Mucosa of rectum (tissue), 2 donors: ENCODE data around the gene GVQW3.
"Not testable (repeated sequence)": the region's sequence is repeated elsewhere in the genome, so short reads cannot be mapped to it uniquely, and the experiment has no call there.

Experiments used
- H3K27ac ChIP-seq, 2 donors: one replicate each; pipeline ENCODE4 v1.7.0; 2013; ENCODE audit warnings: inconsistent platforms in 2 of 2, low read depth in 2 of 2, low read length in 2 of 2
- H3K27me3 ChIP-seq, 2 donors: one replicate each; pipeline ENCODE4 v1.7.0; 2013; ENCODE audit warnings: low read length in 2 of 2; ENCODE audit not compliant: control insufficient read depth in 2 of 2, insufficient read depth in 2 of 2
- H3K36me3 ChIP-seq, 2 donors: one replicate each; pipeline ENCODE4 v1.7.0; 2013; ENCODE audit warnings: low read length in 2 of 2; ENCODE audit not compliant: control insufficient read depth in 2 of 2, insufficient read depth in 2 of 2
- H3K4me1 ChIP-seq, 2 donors: one replicate each; pipeline ENCODE4 v1.7.0; 2013; ENCODE audit warnings: low read length in 2 of 2, mild to moderate bottlenecking in 1 of 2; ENCODE audit not compliant: control insufficient read depth in 2 of 2, insufficient read depth in 2 of 2
- H3K4me3 ChIP-seq, 2 donors: one replicate each; pipeline ENCODE4 v1.7.0; 2013; ENCODE audit warnings: low read length in 2 of 2
- H3K9ac ChIP-seq, 2 donors: one replicate each; pipeline ENCODE4 v1.7.0; 2013; ENCODE audit warnings: low read length in 2 of 2, low read depth in 1 of 2, mild to moderate bottlenecking in 1 of 2
- H3K9me3 ChIP-seq, 2 donors: one replicate each; pipeline ENCODE4 v1.7.0; 2013; ENCODE audit warnings: low read length in 2 of 2; ENCODE audit not compliant: control insufficient read depth in 2 of 2
- donor health status: healthy.
- donor health status: Normal muscosa, but diverticular disease.

GVQW3 gene

DNA sequence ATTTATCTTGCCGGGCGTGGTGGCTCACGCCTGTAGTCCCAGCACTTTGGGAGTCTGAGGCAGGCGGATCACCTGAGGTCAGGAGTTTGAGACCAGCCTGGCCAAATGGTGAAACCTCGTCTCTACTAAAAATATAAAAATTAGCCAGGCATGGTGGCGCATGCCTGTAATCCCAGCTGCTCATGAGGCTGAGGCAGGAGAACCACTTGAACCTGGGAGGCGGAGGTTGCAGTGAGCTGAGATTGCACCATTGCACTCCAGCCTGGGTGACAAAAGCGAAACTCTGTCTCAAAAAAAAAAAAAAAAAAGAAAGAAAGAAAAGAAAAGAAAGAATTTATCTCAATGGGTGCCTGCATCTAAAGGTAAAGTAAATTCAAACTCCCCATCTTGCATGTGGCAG lies 20.4 kb downstream of the GVQW3 start:
- not testable (repeated sequence) for H3K4me3 ChIP-seq, H3K27ac ChIP-seq, H3K4me1 ChIP-seq, H3K36me3 ChIP-seq, H3K9ac ChIP-seq, H3K9me3 ChIP-seq, H3K27me3 ChIP-seq

DNA sequence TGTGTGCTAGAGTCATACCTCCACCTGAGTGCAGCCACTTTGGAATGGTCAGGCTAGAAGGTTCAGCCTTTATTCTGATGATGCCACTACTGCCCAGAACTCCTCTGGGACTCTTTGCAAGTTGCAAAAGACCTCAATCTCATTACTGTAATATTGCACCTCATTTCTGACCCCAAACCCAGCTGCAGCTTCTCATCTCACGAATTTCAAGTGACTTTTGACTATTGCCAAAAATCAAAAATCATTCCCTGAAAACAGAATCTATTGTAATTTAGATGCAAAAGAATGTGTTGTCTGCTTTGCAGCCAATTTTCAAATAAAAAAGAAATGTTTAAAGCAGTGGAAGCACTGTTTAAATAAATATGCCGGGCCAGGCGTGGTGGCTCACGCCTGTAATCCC lies 25.2 kb downstream of the GVQW3 start:
- no peaks in the 10 kb centered on the region for H3K36me3 ChIP-seq
- H3K9me3 ChIP-seq = no peaks in the 10 kb centered on the region
- H3K9ac ChIP-seq = no peak overlapping the region
- H3K27me3 ChIP-seq = no peaks in the 10 kb centered on the region
- no peak overlapping the region for H3K27ac ChIP-seq
- no peak overlapping the region for H3K4me3 ChIP-seq
- no peaks in the 10 kb centered on the region for H3K4me1 ChIP-seq

DNA sequence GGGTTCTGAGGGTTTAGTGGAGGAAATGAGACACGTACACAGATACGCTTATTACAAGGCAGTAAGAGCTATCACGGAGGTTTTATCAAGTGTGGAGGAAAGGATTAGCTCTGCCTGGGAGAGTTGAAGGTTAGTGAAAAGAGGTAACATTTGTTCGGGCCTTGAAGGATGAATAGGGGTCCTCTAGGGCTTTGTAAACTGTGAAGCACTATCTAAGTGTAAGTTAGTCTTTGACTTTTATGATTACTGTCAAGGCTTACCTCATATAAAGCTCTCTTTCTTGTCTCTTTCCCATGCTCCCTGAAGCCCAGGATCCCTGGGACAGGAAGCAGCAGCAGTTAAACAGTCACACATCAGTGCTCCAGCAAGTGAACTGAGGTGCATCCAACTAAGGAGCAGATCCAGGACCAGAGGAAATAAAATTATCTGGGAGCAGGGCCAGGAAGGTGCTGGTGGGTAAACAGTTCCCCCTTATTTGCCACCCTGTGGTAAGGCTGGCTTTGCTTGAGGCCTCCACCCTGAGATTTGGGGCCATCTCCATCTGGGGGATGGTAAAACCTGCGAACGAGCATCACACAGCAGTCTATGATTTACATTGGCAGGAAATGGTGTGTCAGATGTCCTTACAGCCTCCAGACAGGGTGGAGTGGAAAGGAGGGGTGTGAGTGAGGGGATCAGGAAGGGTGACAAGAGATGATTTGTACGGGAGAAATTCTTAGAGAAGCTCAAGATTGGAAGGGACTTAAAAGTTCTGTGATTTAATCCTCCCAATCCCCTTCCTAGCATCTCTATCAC lies 27.2 kb downstream of the GVQW3 start:
- Histone ChIP-seq H3K27ac (no peak overlapping the region), H3K27me3 (no peaks in the 10 kb centered on the region), H3K36me3 (no peaks in the 10 kb centered on the region), H3K4me1 (no peaks in the 10 kb centered on the region), H3K4me3 (no peak overlapping the region), H3K9me3 (no peaks in the 10 kb centered on the region), H3K9ac (no peak overlapping the region)

GRCh38 chr11:76410851-76411357 lies 29.8 kb downstream of the GVQW3 start:
- Histone ChIP-seq H3K9me3 (no peaks in the 10 kb centered on the region), H3K4me3 (no peak overlapping the region), H3K27me3 (no peaks in the 10 kb centered on the region), H3K9ac (no peak overlapping the region), H3K4me1 (no peaks in the 10 kb centered on the region), H3K36me3 (no peaks in the 10 kb centered on the region), H3K27ac (no peak overlapping the region)

DNA sequence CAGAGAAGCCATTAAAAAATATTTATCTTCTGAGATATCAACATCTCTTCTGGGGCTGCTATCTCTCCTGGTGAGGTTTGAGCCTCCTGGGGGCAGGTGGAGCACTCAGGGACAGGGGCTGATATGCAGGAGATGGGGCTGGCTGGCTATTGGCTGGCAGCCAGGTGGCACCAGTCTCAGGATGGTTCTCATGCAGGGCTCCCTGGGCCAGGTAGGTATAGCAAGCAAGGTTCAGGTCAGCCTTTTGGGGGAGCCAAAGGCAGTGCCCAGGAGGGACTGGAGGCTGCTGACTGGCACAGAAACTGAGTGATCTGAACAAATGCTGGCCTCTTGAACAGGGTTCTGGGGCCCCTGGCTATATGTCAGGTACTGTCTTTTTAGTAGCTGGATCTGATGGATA lies 34.0 kb downstream of the GVQW3 start:
- Histone ChIP-seq H3K27me3 (no peaks in the 10 kb centered on the region), H3K4me1 (no peaks in the 10 kb centered on the region), H3K36me3 (no peaks in the 10 kb centered on the region), H3K9me3 (no peaks in the 10 kb centered on the region), H3K9ac (no peak overlapping the region), H3K4me3 (no peak overlapping the region), H3K27ac (no peak overlapping the region)

- Histone ChIP-seq H3K36me3 (no peaks in the 10 kb centered on the region), H3K9ac (no peak overlapping the region), H3K27ac (no peak overlapping the region), H3K4me1 (no peaks in the 10 kb centered on the region), H3K27me3 (peaks cover 0 to 2% of the 10 kb centered on the region in 2 donors), H3K4me3 (no peak overlapping the region), H3K9me3 (no peaks in the 10 kb centered on the region)
Observed at GRCh38 chr11:76419896-76420295, 38.8 kb downstream of the GVQW3 start.

GRCh38 chr11:76424379-76424778 lies 43.3 kb downstream of the GVQW3 start:
- Histone ChIP-seq H3K27me3 (peaks cover 0 to 2% of the 10 kb centered on the region in 2 donors), H3K9me3 (no peaks in the 10 kb centered on the region), H3K27ac (no peak overlapping the region), H3K4me1 (no peaks in the 10 kb centered on the region), H3K4me3 (no peak overlapping the region), H3K9ac (no peak overlapping the region), H3K36me3 (no peaks in the 10 kb centered on the region)

DNA sequence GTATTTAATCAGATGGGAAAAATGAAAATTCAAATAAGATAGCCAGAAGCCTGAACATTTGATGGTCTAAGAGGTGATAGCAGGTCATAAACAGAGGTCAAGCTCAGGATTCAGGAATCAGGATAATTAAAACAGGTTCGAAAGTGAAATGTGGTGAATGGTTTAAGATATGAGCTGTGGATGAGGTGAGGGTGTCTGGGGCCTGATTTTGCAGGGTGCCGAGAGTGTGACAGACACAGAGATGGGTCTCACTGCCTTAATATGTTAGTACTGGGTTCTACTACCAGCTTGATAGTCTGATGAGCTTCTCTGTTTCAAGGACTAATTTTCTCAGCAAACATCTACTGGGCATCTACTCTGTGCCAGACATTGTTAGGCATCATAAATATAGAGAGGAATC lies 43.8 kb downstream of the GVQW3 start:
- no peaks in the 10 kb centered on the region for H3K36me3 ChIP-seq
- no peak overlapping the region for H3K27ac ChIP-seq
- H3K4me3 ChIP-seq = no peak overlapping the region
- peaks cover 0 to 2% of the 10 kb centered on the region in 2 donors for H3K27me3 ChIP-seq
- no peak overlapping the region for H3K9ac ChIP-seq
- H3K4me1 ChIP-seq = no peaks in the 10 kb centered on the region
- no peaks in the 10 kb centered on the region for H3K9me3 ChIP-seq

DNA sequence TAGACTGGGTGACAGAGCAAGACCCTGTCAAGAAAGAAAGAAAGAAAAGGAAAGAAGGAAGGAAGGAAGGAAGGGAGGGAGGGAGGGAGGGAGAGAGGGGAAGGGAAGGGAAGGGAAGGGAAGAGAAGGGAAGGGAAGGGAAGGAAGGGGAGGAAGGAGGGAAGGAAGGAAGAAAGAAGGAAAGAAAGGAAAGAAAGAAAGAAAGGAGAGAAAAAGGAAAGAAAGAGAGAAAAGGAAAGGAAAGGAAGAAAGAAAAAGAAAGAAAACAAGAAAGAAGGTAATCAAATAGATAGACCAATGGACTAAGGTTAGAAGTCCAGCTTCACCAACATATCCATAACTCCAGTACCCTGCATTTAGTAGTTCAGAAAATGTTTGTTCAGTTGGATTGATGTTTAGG lies 45.5 kb downstream of the GVQW3 start:
- Histone ChIP-seq H3K4me1 (no peaks in the 10 kb centered on the region), H3K36me3 (no peaks in the 10 kb centered on the region)

DNA sequence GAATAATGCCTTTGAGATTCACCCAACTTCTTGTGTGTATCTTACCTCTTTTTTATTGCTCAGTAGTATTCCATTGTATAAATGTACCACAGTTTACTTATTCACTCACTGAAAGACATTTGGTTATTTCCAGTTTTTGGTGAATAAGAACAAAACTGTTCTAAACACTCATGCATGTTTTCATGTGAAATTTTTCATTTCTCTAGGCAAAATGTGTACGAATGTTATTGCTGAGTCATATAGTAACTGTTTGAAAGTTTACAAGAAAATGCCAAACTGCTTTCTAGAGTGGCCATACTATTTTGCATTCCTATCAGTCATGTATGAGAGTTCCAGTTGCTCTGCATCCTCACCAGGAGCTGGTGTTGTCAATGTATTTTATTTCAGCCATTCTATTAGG lies 54.9 kb downstream of the GVQW3 start:
- Histone ChIP-seq H3K9me3 (no peaks in the 10 kb centered on the region), H3K4me1 (no peaks in the 10 kb centered on the region), H3K4me3 (no peak overlapping the region), H3K9ac (no peak overlapping the region), H3K27ac (no peak overlapping the region), H3K36me3 (no peaks in the 10 kb centered on the region), H3K27me3 (no peaks in the 10 kb centered on the region)

More for the DNA sequence above, 45.5 kb downstream of the GVQW3 start:
- H3K27ac ChIP-seq = no peak overlapping the region
- H3K27me3 ChIP-seq = peaks cover 0 to 2% of the 10 kb centered on the region in 2 donors
- H3K4me3 ChIP-seq = no peak overlapping the region
- no peaks in the 10 kb centered on the region for H3K9me3 ChIP-seq
- H3K9ac ChIP-seq = no peak overlapping the region
